Measurements from ENCODE around the gene SGCD. TPM values are rescaled to one million over a fixed set of nuclear protein-coding genes. Genes with fewer than 3 reads are reported as not detected.
A peak's percentile ranks its signal among the peaks of the same experiment; 100 is the strongest.

The SGCD gene
- total RNA-seq, 1 experiment from 2014 or later: 0.29 TPM

- no peak for DNase-seq (ENCODE audit: low read depth)
Observed at GRCh38 chr5:156500755-156501154, 173.8 kb downstream of the SGCD start.

GRCh38 chr5:156505101-156505500 is 178.1 kb downstream of the SGCD start:
- no peak for DNase-seq (ENCODE audit: low read depth)

- DNase-seq (ENCODE audit: low read depth): peak; percentile 5
Observed at GRCh38 chr5:156513123-156513815, 186.3 kb downstream of the SGCD start.

GRCh38 chr5:156515121-156515520 is 188.2 kb downstream of the SGCD start:
- no peak for DNase-seq (ENCODE audit: low read depth)

GRCh38 chr5:156515803-156516360 is 188.9 kb downstream of the SGCD start:
- DNase-seq (ENCODE audit: low read depth): no peak

DNA sequence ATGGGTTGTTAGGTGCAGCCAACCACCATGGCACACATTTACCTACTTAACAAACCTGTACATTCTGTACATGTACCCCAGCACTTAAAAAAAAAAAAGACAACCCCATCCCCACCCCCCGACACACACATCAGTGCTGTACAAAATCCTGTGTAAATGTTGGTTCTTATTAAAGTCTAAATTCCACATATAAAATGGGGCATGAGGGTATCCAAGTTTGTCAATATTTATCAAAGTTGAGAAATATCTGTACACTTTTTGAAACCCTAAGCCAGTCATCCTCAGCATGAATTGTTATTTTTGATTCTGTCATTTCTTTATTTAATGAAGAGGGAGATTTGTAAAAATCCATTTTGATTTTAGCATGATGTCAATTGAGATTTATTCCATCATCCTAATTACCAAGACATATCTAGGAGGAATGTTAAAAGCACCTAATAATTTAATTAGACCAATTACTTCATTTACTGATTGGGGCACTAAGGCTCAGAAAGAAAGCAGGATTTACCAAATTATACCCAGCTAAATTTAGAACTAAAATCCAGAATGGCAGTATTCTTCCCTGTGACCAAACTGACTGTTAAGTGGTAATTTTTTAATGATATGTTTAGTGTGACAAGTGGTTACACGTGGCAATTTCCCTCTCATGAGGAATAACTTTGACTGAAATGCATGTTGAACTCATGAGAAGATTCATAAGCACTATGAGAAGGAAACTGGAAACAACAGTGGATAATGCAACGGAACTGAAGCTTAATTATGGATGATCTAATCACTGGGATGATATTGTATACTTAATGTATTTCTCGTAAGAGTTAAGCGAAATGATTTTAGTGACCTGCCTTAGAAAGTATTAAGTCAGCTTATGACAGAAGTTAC is 195.9 kb downstream of the SGCD start:
- no peak for DNase-seq (ENCODE audit: low read depth)

GRCh38 chr5:156523607-156524006 is 196.6 kb downstream of the SGCD start:
- no peak for DNase-seq (ENCODE audit: low read depth)

- DNase-seq (ENCODE audit: low read depth): no peak
Observed at GRCh38 chr5:156526081-156526925, 199.3 kb downstream of the SGCD start.

DNA sequence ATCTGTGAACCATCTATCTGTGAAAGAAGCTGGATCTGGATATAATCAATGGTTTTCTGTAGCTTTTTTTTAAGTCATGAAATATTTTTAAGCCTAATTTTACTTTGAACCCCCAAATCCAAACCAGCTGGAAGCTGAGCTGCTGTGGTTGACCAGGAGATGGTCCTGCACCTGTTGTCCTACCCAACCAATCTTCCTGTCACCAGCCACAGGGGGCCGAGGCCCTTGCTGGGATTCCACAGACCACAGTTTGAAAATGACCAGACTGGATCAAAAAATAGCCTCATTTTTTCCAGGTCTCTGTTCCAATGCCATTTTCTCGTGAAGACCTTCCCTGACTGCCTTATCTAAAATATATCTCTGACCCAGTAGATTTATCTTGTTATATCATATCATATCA is 200.6 kb downstream of the SGCD start:
- no peak for DNase-seq (ENCODE audit: low read depth)

DNA sequence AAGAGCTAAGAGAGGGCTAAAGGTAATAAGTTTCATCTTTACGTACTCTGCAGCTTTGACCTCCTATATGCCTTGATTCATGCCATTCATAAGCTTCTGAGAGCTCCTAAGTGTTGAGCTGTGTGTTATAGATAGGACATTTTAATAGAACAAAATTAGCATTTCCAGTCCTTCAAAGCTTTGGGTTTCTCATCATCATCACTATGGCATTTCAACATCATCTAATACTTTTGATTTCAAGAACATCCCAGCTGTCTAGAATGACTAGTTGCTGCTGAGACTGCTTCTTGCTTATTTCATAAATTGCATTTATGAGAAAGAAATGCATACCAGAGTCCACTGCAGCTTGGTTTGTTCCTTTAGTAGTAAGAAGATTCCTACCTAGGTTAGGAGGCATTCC is 201.7 kb downstream of the SGCD start:
- no peak for DNase-seq (ENCODE audit: low read depth)

GRCh38 chr5:156529892-156530291 is 202.9 kb downstream of the SGCD start:
- DNase-seq (ENCODE audit: low read depth): no peak

DNA sequence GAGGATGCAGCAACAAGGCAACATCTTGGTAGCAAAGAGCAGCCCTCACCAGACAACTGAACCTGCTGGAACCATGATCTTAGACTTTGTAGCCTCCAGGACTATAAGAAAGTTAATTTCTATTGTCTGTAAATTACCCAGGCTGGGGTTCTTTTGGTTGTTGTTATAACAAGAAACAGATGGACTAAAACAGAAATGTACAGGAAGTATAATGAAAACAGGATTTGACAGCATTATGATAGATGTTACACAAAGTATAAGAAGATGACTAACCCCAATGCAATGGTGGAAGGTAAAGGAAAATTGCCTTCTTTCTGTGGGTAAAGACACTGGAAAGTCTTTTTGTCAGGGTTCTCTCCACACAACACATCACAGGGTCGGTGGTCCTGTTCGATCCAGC is 204.2 kb downstream of the SGCD start:
- DNase-seq (ENCODE audit: low read depth): no peak

- DNase-seq (ENCODE audit: low read depth): no peak
Observed at GRCh38 chr5:156532921-156533320, 206.0 kb downstream of the SGCD start.

DNA sequence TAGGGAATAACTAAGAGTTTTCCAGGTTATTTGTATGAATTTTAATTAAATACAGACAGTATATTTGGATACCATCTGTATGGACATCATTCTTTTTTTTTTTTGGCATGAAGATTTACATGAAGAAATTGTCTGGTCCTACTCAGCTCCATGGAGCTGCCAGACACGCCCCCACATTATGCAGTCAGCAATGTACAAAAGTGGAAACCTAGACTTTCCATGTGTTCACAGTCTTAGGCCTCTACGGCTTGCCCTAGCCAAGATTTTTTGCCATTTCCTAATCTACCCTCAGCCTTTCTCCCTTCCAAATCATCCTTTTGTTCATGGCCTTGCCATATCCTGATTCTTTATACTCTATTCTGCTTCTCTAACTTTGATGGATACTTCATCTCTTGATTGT is 207.1 kb downstream of the SGCD start:
- no peak for DNase-seq (ENCODE audit: low read depth)

- DNase-seq (ENCODE audit: low read depth): no peak
Observed at GRCh38 chr5:156534906-156535485, 208.0 kb downstream of the SGCD start.

- no peak for DNase-seq (ENCODE audit: low read depth)
Observed at GRCh38 chr5:156540491-156540890, 213.5 kb downstream of the SGCD start.

DNA sequence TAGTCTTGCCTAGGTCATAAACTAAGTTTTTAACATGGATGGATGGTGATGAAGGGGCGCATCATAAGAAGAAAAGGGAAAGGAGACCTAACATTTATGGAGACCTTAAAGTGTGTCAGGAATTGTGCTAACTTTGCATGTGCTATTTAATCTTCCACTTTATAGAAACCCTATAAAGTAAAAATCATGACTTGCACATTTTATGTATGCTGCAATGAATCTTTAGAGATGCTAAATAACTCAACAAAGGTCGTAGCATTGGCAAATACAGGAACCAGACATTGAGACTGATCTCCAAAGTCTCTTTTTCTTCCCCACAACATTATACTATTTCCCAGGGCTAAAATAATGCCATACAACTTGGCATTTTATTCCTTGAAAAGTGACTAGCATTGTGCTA is 214.6 kb downstream of the SGCD start:
- DNase-seq (ENCODE audit: low read depth): no peak

DNA sequence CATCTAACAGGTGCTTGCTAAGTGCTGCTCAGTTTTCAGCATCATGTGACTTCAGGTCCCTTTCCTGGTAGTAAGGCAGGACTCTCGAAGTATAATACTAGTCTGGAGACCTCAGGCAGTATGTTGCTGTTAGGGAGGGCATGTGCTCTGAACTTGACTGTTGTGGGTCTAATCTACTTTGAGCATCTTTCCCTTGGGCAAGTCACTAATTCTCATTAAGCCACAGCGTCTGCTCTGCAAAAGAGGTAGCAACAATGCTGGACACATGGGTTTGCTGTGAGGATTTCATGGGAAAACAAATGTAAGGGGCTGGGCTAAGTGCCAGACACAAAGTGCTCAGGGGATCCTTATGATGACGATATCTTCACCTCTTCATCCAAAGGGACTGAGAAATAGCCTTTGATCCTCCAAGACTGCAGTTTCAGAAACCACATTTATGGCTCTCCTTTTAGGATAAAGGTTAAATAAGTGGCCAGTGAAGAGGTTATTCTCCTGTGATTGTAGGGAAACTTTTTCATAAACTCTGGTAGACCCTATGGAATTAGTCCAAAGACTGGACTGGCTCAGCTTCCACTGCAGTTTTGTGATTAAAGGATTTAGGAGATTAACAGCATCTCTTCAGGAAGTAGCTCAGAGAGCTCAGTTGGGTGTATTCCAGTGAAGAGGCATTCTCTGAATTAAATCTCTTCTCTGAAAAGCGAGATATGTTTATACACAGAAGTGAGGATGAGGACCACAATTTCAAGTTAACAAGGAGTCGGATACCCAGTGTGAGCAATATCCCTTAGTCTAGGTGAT is 216.6 kb downstream of the SGCD start:
- no peak for DNase-seq (ENCODE audit: low read depth)

GRCh38 chr5:156552855-156553358 is 225.9 kb downstream of the SGCD start:
- DNase-seq (ENCODE audit: low read depth): peak; percentile 1
